Sigmoid colon (tissue), 7 donors: ENCODE measurements around the gene RNF169. TPM values are rescaled to one million over a fixed set of nuclear protein-coding genes. Genes with fewer than 3 reads are reported as not detected.

Experiments
- DNase-seq: peaks from one replicate; pipeline ENCODE4 v3.0.0-alpha.2; 2019
- H3K27ac ChIP-seq, 4 donors: fragments of 200-600 bp; sonication (generic); one replicate each; pipeline ENCODE4 v1.5.1; 2016 to 2019; ENCODE audit warnings: mild to moderate bottlenecking in 1 of 4
- H3K27me3 ChIP-seq, 3 donors: fragments of 200-600 bp; sonication (generic); one replicate each; pipeline ENCODE4 v1.5.1; 2019; ENCODE audit warnings: mild to moderate bottlenecking in 1 of 3
- H3K36me3 ChIP-seq, 4 donors: fragments of 200-600 bp; sonication (generic); one replicate each; pipeline ENCODE4 v1.5.1; 2016 to 2019
- H3K4me1 ChIP-seq, 4 donors: fragments of 200-600 bp; sonication (generic); one replicate each; pipeline ENCODE4 v1.5.1; 2017 to 2019
- H3K4me3 ChIP-seq, 4 donors: fragments of 200-600 bp; sonication (generic); one replicate each; pipeline ENCODE4 v1.5.1; 2017 to 2019; ENCODE audit warnings: mild to moderate bottlenecking in 2 of 4, moderate library complexity in 1 of 4
- H3K9me3 ChIP-seq, 4 donors: fragments of 200-600 bp in 3 of 4; sonication (generic) in 3 of 4; one replicate each; pipeline versions ENCODE4 v1.5.1 to v1.6.1; 2013 to 2019
- EP300 ChIP-seq, 4 donors: sonication (generic); formaldehyde crosslinking; IDR thresholded peaks; one replicate each; pipeline ENCODE4 v1.6.1; 2017; ENCODE audit warnings: antibody characterized with exemption in 4 of 4
- POLR2A ChIP-seq, 2 donors: fragments of 450-650 bp; IDR thresholded peaks; one replicate each; pipeline ENCODE4 v1.6.1; 2016; ENCODE audit warnings: antibody characterized with exemption in 2 of 2, mild to moderate bottlenecking in 2 of 2, moderate library complexity in 2 of 2
- POLR2AphosphoS5 ChIP-seq, 4 donors: sonication (generic); formaldehyde crosslinking; IDR thresholded peaks; one replicate each; pipeline ENCODE4 v1.6.1; 2017; ENCODE audit warnings: antibody characterized with exemption in 4 of 4
- WGBS, 2 donors: extraction: QIAGEN DNeasy Blood & Tissue Kit; methylation state at CpG; one replicate each; pipeline ENCODE4 v1.1.7; 2013; 5-methylcytosine and 5-hydroxymethylcytosine counted together
- intact Hi-C: fragments of 100-400 bp; cut with DNase I; formaldehyde crosslinking; loops from one replicate; pipeline ENCODE4 v1.15.1; 2023
- polyA plus RNA-seq, 3 donors: library from polyadenylated mRNA; stranded (reverse); fragments of 200-250 nt; gene quantifications; one replicate each; pipeline ENCODE4 v1.2.3, GENCODE V29; 2013
- total RNA-seq, 4 donors: library from RNA; depleted of rRNA; stranded (reverse); fragments of >200 nt; gene quantifications; one replicate each; pipeline ENCODE4 v1.1.0, GENCODE V29; 2016
- TF ChIP-seq, protein P1 (sequence below), 4 experiments: fragments of 450-650 bp in 3 of 4; fragments of 200-600 bp in 1 of 4; IDR thresholded peaks; one replicate each; pipeline ENCODE4 v1.5.1; 2016 to 2019; ENCODE audit warnings: antibody characterized with exemption in 4 of 4, mild to moderate bottlenecking in 3 of 4, moderate library complexity in 2 of 4
- donor health status: healthy with polysubstance abuse.
- donor health status: Bipolar disorder and iron deficiency.
- donor health status: healthy.

The RNF169 gene
- total and polyA plus RNA-seq, 7 donors = 1.6 to 27.7 (median 20.3) TPM

DNA sequence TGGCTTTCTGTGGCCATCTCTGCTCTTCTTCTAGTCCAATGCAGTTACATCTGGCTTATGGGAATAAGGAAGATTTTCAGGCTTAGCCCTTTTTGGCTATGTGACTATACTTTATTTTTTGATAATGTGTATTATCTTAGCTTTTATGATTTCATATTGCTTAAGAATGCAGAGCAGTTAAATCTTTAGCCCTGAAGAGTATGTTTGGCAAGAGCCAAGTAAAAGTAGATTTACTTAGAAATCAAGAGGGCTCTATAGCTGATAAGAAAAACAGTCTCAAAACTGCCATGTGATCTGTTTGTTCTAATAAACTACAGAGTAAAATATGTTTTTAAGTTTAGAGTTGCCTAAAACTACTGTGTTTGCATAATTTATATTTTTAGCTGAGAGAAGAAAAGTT, 61.2 kb downstream of the RNF169 start:
- TF ChIP-seq EP300 (IDR thresholded peaks at IDR 0.05) (no peak), POLR2AphosphoS5 (IDR thresholded peaks at IDR 0.05) (no peak), POLR2A (IDR thresholded peaks at IDR 0.05) (no peak)
- TF ChIP-seq, protein P1, sequence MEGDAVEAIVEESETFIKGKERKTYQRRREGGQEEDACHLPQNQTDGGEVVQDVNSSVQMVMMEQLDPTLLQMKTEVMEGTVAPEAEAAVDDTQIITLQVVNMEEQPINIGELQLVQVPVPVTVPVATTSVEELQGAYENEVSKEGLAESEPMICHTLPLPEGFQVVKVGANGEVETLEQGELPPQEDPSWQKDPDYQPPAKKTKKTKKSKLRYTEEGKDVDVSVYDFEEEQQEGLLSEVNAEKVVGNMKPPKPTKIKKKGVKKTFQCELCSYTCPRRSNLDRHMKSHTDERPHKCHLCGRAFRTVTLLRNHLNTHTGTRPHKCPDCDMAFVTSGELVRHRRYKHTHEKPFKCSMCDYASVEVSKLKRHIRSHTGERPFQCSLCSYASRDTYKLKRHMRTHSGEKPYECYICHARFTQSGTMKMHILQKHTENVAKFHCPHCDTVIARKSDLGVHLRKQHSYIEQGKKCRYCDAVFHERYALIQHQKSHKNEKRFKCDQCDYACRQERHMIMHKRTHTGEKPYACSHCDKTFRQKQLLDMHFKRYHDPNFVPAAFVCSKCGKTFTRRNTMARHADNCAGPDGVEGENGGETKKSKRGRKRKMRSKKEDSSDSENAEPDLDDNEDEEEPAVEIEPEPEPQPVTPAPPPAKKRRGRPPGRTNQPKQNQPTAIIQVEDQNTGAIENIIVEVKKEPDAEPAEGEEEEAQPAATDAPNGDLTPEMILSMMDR (IDR thresholded peaks at IDR 0.05) = no peak
- Histone ChIP-seq H3K27me3 (no peaks in the 10 kb centered on the region), H3K36me3 (peaks cover 0 to 27% (median 0%) of the 10 kb centered on the region in 4 donors), H3K4me3 (no peak overlapping the region), H3K9me3 (no peaks in the 10 kb centered on the region), H3K27ac (no peak overlapping the region), H3K4me1 (peaks cover 0 to 8% (median 2%) of the 10 kb centered on the region in 4 donors)
- intact Hi-C loops = no loop called here
- no peak for DNase-seq

DNA sequence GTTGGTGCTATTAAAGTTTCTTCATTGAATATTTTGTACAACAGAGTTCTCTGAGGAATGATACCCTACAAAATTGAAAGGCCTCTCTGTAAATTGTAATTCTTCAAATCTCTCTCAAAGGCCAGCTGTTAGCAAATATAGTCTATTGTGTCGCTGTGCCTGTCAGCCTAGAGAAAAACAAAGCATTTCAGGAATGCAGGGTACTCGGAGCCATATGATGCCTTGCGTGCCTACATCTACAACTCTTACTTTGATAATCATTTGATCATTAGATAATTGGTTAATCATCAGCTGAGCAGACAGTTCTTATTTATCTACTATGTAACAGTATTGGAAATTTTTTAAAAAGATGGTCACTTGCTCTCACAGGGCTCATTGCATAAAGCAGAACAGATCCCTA, 67.3 kb downstream of the RNF169 start:
- Histone ChIP-seq H3K36me3 (peaks cover 0 to 39% (median 4%) of the 10 kb centered on the region in 4 donors), H3K27ac (no peak overlapping the region), H3K27me3 (no peaks in the 10 kb centered on the region), H3K9me3 (no peaks in the 10 kb centered on the region), H3K4me1 (peaks cover 0 to 27% (median 20%) of the 10 kb centered on the region in 4 donors), H3K4me3 (no peak overlapping the region)
- intact Hi-C loops = no loop called here
- TF ChIP-seq POLR2AphosphoS5 (IDR thresholded peaks at IDR 0.05) = no peak
- no peak for TF ChIP-seq EP300 (IDR thresholded peaks at IDR 0.05)
- no peak for TF ChIP-seq POLR2A (IDR thresholded peaks at IDR 0.05)
- TF ChIP-seq, protein P1 (IDR thresholded peaks at IDR 0.05) = no peak
- DNase-seq = no peak
- 92 to 94% methylated on average over 3 of the region's 3 CpGs for WGBS, 2 donors

GRCh38 chr11:74816664-74817063, 68.0 kb downstream of the RNF169 start:
- 94 to 95% methylated on average over 2 of the region's 2 CpGs for whole genome bisulfite sequencing, 2 donors
- Histone ChIP-seq H3K9me3 (no peaks in the 10 kb centered on the region), H3K4me1 (peaks cover 0 to 32% (median 22%) of the 10 kb centered on the region in 4 donors), H3K36me3 (peaks cover 0 to 32% (median 4%) of the 10 kb centered on the region in 4 donors), H3K4me3 (no peak overlapping the region), H3K27me3 (no peaks in the 10 kb centered on the region), H3K27ac (no peak overlapping the region)
- intact Hi-C loops = no loop called here
- no peak for DNase-seq
- TF ChIP-seq POLR2A (IDR thresholded peaks at IDR 0.05) = no peak
- TF ChIP-seq, protein P1 (IDR thresholded peaks at IDR 0.05) = no peak

- TF ChIP-seq EP300 (IDR thresholded peaks at IDR 0.05) (no peak), POLR2AphosphoS5 (IDR thresholded peaks at IDR 0.05) (no peak), POLR2A (IDR thresholded peaks at IDR 0.05) (no peak)
- TF ChIP-seq, protein P1 (IDR thresholded peaks at IDR 0.05) = no peak
- Histone ChIP-seq H3K27me3 (no peaks in the 10 kb centered on the region), H3K36me3 (peaks cover 0 to 17% (median 4%) of the 10 kb centered on the region in 4 donors), H3K4me3 (no peak overlapping the region), H3K9me3 (no peaks in the 10 kb centered on the region), H3K27ac (peak overlapping the region in 1 of 4 donors; percentile 32), H3K4me1 (peaks cover 0 to 49% (median 40%) of the 10 kb centered on the region in 4 donors)
- intact Hi-C loops = no loop called here
- DNase-seq = no peak
- WGBS, 2 donors = 85 to 88% methylated on average over 3 of the region's 3 CpGs
Observed at GRCh38 chr11:74818283-74818946, 69.8 kb downstream of the RNF169 start.
